A549 (cell line): ENCODE data around the gene UNC5C. TPM values are rescaled to one million over a fixed set of nuclear protein-coding genes. Genes with fewer than 3 reads are reported as not detected.

Experiments
- ATAC-seq, 2 experiments: fragments of 200-7000 bp in 1 of 2; fragments of >200 bp in 1 of 2; cut with Nextera tagmentation in 1 of 2; cut with Tn5 transposase in 1 of 2; 3 replicates each; pipeline versions ENCODE4 v1.8.0 to v1.9.1; 2018 to 2020; ENCODE audit warnings: mild to moderate bottlenecking in 1 of 2, moderate library complexity in 1 of 2
- CTCF ChIA-PET: fragments of 300-600 bp; sonication (Branson Sonifier 250); formaldehyde crosslinking; extraction: SDS; loops from one replicate; lab custom pipeline; 2021; ENCODE audit warnings: antibody characterized with exemption, inconsistent platforms; lab: Yijun Ruan, JAX
- POLR2A ChIA-PET: fragments of 350-600 bp; formaldehyde crosslinking; extraction: SDS; loops from one replicate; lab custom pipeline; 2021; ENCODE audit warnings: antibody characterized with exemption, inconsistent platforms; lab: Yijun Ruan, JAX
- DNase-seq, 2 experiments: peaks; one replicate each; pipeline versions ENCODE4 v3.0.0 to v3.0.0-alpha.2; 2011 to 2016; ENCODE audit warnings: low read depth in 1 of 2, low spot score in 1 of 2
- FAIRE-seq: peaks from 2 replicates; lab custom pipeline; 2011; peaks lifted over from hg19 to GRCh38; lab: Jason Lieb, UNC
- H3K27ac ChIP-seq, 2 experiments: fragments of >200 bp; sonication (Bioruptor Twin); formaldehyde crosslinking; 3 replicates each; pipeline ENCODE4 v1.5.1; 2016 to 2017
- H3K4me1 ChIP-seq: fragments of >200 bp; sonication (Bioruptor Twin); formaldehyde crosslinking; 3 replicates; pipeline ENCODE4 v1.6.1; 2016
- H3K4me2 ChIP-seq: fragments of >200 bp; sonication (Bioruptor Twin); formaldehyde crosslinking; 3 replicates; pipeline ENCODE4 v1.6.1; 2016
- H3K4me3 ChIP-seq: fragments of >200 bp; sonication (Bioruptor Twin); formaldehyde crosslinking; 3 replicates; pipeline ENCODE4 v1.5.1; 2016
- H3K9me3 ChIP-seq: fragments of >200 bp; sonication (Bioruptor Twin); formaldehyde crosslinking; 3 replicates; pipeline ENCODE4 v1.6.1; 2016
- BHLHE40 ChIP-seq: IDR thresholded peaks from 2 replicates; pipeline ENCODE4 v1.6.1; 2012; ENCODE audit warnings: low read depth, low read length, inconsistent platforms
- CBX2 ChIP-seq: fragments of 200-600 bp; sonication (generic); IDR thresholded peaks from 2 replicates; pipeline ENCODE4 v1.6.1; 2016; ENCODE audit warnings: low read depth, mild to moderate bottlenecking, borderline replicate concordance
- CBX8 ChIP-seq: fragments of 200-600 bp; sonication (generic); IDR thresholded peaks from 2 replicates; pipeline ENCODE4 v1.6.1; 2016
- CEBPB ChIP-seq, 2 experiments: fragments of >200 bp in 1 of 2; sonication (Bioruptor Twin) in 1 of 2; formaldehyde crosslinking in 1 of 2; IDR thresholded peaks; 2 replicates each; pipeline ENCODE4 v1.6.1; 2012 to 2016
- EHF ChIP-seq: fragments of 250-450 bp; sonication (Bioruptor Pico); IDR thresholded peaks from 2 replicates; pipeline ENCODE4 v1.5.0; 2020; ENCODE audit warnings: mild to moderate bottlenecking
- HDAC2 ChIP-seq: fragments of 200-600 bp; sonication (generic); IDR thresholded peaks from 2 replicates; pipeline ENCODE4 v1.6.1; 2016
- HEYL ChIP-seq: fragments of 250-450 bp; sonication (Bioruptor Pico); IDR thresholded peaks from 2 replicates; pipeline ENCODE4 v1.8.0; 2021; ENCODE audit warnings: mild to moderate bottlenecking, moderate library complexity
- HOXA7 ChIP-seq: fragments of 250-450 bp; sonication (Bioruptor Pico); IDR thresholded peaks from 2 replicates; pipeline ENCODE4 v1.5.0; 2020; ENCODE audit warnings: mild to moderate bottlenecking, moderate library complexity
- HOXB5 ChIP-seq: fragments of 250-450 bp; sonication (Bioruptor Pico); IDR thresholded peaks from 2 replicates; pipeline ENCODE4 v1.5.0; 2020; ENCODE audit warnings: mild to moderate bottlenecking, moderate library complexity
- JUNB ChIP-seq: fragments of >200 bp; sonication (Bioruptor Twin); formaldehyde crosslinking; IDR thresholded peaks from 2 replicates; pipeline ENCODE4 v1.6.1; 2016
- KDM5A ChIP-seq: fragments of 200-600 bp; sonication (generic); IDR thresholded peaks from 2 replicates; pipeline ENCODE4 v1.6.1; 2016; ENCODE audit warnings: antibody characterized with exemption, mild to moderate bottlenecking
- MAFK ChIP-seq: fragments of 450-650 bp; IDR thresholded peaks from 2 replicates; pipeline ENCODE4 v1.6.1; 2014; ENCODE audit not compliant: partially characterized antibody
- MAZ ChIP-seq: fragments of 150-350 bp; IDR thresholded peaks from 2 replicates; pipeline ENCODE4 v1.6.1; 2014; ENCODE audit warnings: antibody characterized with exemption, low read depth, low read length, borderline replicate concordance
- NPAS2 ChIP-seq: fragments of 250-450 bp; sonication (Bioruptor Pico); IDR thresholded peaks from 2 replicates; pipeline ENCODE4 v1.8.0; 2022; ENCODE audit warnings: mild to moderate bottlenecking, moderate library complexity, borderline replicate concordance
- POLR2A ChIP-seq: IDR thresholded peaks from 2 replicates; pipeline ENCODE4 v1.6.1; 2012; ENCODE audit warnings: mild to moderate bottlenecking, low read length
- RCOR1 ChIP-seq: fragments of 150-350 bp; IDR thresholded peaks from 2 replicates; pipeline ENCODE4 v1.6.1; 2014; ENCODE audit warnings: antibody characterized with exemption, low read length, low read depth
- RFX5 ChIP-seq: fragments of 450-650 bp; IDR thresholded peaks from 2 replicates; pipeline ENCODE4 v1.7.1; 2014; ENCODE audit warnings: antibody characterized with exemption, mild to moderate bottlenecking, moderate library complexity
- SMC3 ChIP-seq: fragments of >200 bp; sonication (Bioruptor Twin); formaldehyde crosslinking; IDR thresholded peaks from 3 replicates; pipeline ENCODE4 v1.6.1; 2018; ENCODE audit warnings: inconsistent platforms
- SREBF2 ChIP-seq: fragments of 450-650 bp; IDR thresholded peaks from 2 replicates; pipeline ENCODE4 v1.6.1; 2014; ENCODE audit warnings: mild to moderate bottlenecking, moderate library complexity
- TFCP2L1 ChIP-seq: fragments of 250-450 bp; sonication (Bioruptor Pico); IDR thresholded peaks from 2 replicates; pipeline ENCODE4 v1.5.0; 2021; ENCODE audit warnings: mild to moderate bottlenecking
- ZFP36 ChIP-seq: fragments of 450-650 bp; IDR thresholded peaks from 2 replicates; pipeline ENCODE4 v1.6.1; 2014; ENCODE audit warnings: borderline replicate concordance; ENCODE audit not compliant: partially characterized antibody
- ZNF302 ChIP-seq: fragments of 250-450 bp; sonication (Bioruptor Pico); IDR thresholded peaks from 2 replicates; pipeline ENCODE4 v1.9.0; 2021; ENCODE audit warnings: inconsistent platforms, mild to moderate bottlenecking, moderate library complexity
- ZSCAN20 ChIP-seq: fragments of 250-450 bp; sonication (Bioruptor Pico); IDR thresholded peaks from 2 replicates; pipeline ENCODE4 v1.8.0; 2022; ENCODE audit warnings: mild to moderate bottlenecking, moderate library complexity
- WGBS: methylation state at CpG from one replicate; pipeline ENCODE4 v1.1.6; 2017; ENCODE audit errors: missing lambda C conversion rate; 5-methylcytosine and 5-hydroxymethylcytosine counted together
- polyA plus RNA-seq, 4 experiments: library from polyadenylated mRNA; depleted of rRNA in 3 of 4; stranded (reverse); fragments of >200 nt; fragmentation: RNase III in 1 of 4; extraction: RNeasy Plus Mini Kit Qiagen cat#74134 plus additional on column Dnase treatment in 1 of 4; gene quantifications; 2 replicates in 3 of 4; 3 replicates in 1 of 4; pipeline ENCODE4 v1.2.3, GENCODE V29; 2011 to 2017
- TF ChIP-seq, protein P1 (sequence below): fragments of 250-450 bp; sonication (Bioruptor Pico); IDR thresholded peaks from 2 replicates; pipeline ENCODE4 v1.5.0; 2021; ENCODE audit warnings: mild to moderate bottlenecking, moderate library complexity, borderline replicate concordance
- TF ChIP-seq, protein P2 (sequence below): fragments of >200 bp; sonication (Bioruptor Twin); formaldehyde crosslinking; IDR thresholded peaks from 3 replicates; pipeline ENCODE4 v1.5.1; 2016
- TF ChIP-seq, protein P3 (sequence below): fragments of >200 bp; sonication (Bioruptor Twin); formaldehyde crosslinking; IDR thresholded peaks from 3 replicates; pipeline ENCODE4 v1.6.1; 2016
- TF ChIP-seq, protein P4 (sequence below): fragments of 450-650 bp; IDR thresholded peaks from 2 replicates; pipeline ENCODE4 v1.6.1; 2014; ENCODE audit warnings: antibody characterized with exemption
- TF ChIP-seq, protein P5 (sequence below): IDR thresholded peaks from 2 replicates; pipeline ENCODE4 v1.6.1; 2012
- TF ChIP-seq, protein P6 (sequence below): IDR thresholded peaks from 2 replicates; pipeline ENCODE4 v1.6.1; 2012; ENCODE audit warnings: low read depth, borderline replicate concordance

The UNC5C gene
- polyA plus RNA-seq, 2 of the 4 experiments (the other 2 are of a cell fraction), result 0.13 TPM; not detected in 1

DNA sequence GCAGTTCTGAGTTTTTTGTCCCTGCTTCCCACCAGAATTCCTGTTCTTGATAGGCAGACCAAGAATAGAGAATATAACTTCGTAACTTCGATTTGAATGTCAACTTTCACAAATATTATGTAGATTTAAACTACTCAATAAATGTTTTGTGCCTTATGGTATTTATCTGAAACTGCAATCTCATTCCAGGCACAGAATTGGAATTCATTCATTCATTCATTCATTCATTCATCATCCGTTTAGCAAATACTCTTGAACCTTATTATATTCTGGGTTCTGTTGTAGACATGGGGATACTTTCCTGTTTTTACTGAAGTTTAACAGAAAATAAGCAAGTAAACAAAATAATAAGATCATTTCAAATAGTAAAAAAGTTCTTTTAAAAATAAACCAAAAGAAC, 324.4 kb downstream of the UNC5C start:
- ATAC-seq, result no peak
- Histone ChIP-seq H3K4me1 (no peaks in the 10 kb centered on the region), H3K9me3 (no peaks in the 10 kb centered on the region), H3K27ac (no peak overlapping the region), H3K4me2 (no peak overlapping the region), H3K4me3 (no peak overlapping the region)
- FAIRE-seq, result no peak
- DNase-seq, result no peak
- TF ChIP-seq HDAC2, result no peak
- TF ChIP-seq SREBF2, result no peak
- no peak for TF ChIP-seq MAFK
- no peak for TF ChIP-seq POLR2A
- no peak for TF ChIP-seq CEBPB (IDR thresholded peaks at IDR 0.05)
- TF ChIP-seq, protein P1, sequence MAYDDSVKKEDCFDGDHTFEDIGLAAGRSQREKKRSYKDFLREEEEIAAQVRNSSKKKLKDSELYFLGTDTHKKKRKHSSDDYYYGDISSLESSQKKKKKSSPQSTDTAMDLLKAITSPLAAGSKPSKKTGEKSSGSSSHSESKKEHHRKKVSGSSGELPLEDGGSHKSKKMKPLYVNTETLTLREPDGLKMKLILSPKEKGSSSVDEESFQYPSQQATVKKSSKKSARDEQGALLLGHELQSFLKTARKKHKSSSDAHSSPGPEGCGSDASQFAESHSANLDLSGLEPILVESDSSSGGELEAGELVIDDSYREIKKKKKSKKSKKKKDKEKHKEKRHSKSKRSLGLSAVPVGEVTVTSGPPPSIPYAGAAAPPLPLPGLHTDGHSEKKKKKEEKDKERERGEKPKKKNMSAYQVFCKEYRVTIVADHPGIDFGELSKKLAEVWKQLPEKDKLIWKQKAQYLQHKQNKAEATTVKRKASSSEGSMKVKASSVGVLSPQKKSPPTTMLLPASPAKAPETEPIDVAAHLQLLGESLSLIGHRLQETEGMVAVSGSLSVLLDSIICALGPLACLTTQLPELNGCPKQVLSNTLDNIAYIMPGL, result no peak
- TF ChIP-seq KDM5A, result no peak
- TF ChIP-seq HOXB5 (CRISPR knock-in tag), result no peak
- no peak for TF ChIP-seq MAZ
- TF ChIP-seq ZSCAN20 (CRISPR knock-in tag), result no peak
- no peak for TF ChIP-seq BHLHE40
- TF ChIP-seq EHF (CRISPR knock-in tag), result no peak
- no peak for TF ChIP-seq ZNF302
- no peak for TF ChIP-seq SMC3
- ChIA-PET CTCF (no interaction called here), POLR2A (no interaction called here)
- WGBS, result 86% methylated on average over 3 of the region's 3 CpGs

DNA sequence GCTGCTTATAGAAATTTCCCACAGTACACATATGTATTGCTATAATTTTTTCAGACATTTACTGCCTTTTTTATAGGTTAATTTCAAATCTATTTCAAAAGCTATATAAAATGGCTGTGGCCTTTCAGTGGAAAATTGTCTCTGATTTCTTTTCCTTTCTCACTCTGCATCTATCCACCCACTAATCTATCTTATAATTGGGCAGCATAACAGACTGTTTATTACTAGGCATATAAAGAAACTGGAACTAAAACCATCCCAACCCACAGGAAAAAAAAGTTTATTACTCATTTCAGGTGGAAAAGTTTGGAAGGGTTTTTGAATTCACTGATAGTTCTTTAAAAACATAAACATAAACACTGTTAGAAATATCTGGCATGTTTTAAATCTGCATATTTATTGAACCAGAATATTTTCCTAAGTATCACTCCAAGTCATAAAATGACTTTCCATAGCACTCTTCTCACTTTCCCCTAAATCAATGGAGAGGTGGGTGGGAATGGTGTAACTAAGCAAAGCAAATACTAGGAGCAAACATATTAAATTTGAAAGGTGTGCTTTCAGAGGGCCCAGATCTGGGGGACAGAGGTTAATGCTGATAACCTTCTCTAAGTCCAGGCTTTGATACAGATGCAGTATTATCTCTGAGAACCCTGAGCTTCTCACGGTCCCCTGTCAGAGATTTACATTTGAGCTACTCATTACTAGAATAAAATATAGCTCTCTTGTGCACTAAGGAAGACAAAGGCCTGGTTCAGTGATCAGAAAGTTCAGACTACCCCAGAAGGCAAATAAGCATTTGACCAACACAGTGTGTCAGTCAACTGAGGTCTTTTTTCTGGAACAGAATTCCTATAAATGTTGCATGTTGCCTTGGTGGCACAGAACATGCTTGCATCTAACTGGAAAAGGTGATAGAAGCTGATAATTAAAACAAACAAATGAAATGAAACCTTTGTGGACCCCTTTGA, 328.3 kb downstream of the UNC5C start:
- no peaks in the 10 kb centered on the region for H3K9me3 ChIP-seq
- no peaks in the 10 kb centered on the region for H3K4me1 ChIP-seq
- ChIA-PET POLR2A (no interaction called here), CTCF (no interaction called here)
- 47% methylated on average over 1 of the region's 1 CpG for WGBS
- FAIRE-seq, result no peak
- no peak for ATAC-seq
- no peak overlapping the region for H3K27ac ChIP-seq
- TF ChIP-seq CBX8 (no peak), TFCP2L1 (CRISPR knock-in tag) (no peak), CBX2 (no peak), NPAS2 (CRISPR knock-in tag) (no peak), HOXA7 (CRISPR knock-in tag) (no peak), KDM5A (no peak), RCOR1 (no peak), HEYL (CRISPR knock-in tag) (no peak), RFX5 (no peak), JUNB (no peak), ZFP36 (no peak)
- TF ChIP-seq, protein P2, sequence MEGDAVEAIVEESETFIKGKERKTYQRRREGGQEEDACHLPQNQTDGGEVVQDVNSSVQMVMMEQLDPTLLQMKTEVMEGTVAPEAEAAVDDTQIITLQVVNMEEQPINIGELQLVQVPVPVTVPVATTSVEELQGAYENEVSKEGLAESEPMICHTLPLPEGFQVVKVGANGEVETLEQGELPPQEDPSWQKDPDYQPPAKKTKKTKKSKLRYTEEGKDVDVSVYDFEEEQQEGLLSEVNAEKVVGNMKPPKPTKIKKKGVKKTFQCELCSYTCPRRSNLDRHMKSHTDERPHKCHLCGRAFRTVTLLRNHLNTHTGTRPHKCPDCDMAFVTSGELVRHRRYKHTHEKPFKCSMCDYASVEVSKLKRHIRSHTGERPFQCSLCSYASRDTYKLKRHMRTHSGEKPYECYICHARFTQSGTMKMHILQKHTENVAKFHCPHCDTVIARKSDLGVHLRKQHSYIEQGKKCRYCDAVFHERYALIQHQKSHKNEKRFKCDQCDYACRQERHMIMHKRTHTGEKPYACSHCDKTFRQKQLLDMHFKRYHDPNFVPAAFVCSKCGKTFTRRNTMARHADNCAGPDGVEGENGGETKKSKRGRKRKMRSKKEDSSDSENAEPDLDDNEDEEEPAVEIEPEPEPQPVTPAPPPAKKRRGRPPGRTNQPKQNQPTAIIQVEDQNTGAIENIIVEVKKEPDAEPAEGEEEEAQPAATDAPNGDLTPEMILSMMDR, result no peak
- TF ChIP-seq, protein P3, sequence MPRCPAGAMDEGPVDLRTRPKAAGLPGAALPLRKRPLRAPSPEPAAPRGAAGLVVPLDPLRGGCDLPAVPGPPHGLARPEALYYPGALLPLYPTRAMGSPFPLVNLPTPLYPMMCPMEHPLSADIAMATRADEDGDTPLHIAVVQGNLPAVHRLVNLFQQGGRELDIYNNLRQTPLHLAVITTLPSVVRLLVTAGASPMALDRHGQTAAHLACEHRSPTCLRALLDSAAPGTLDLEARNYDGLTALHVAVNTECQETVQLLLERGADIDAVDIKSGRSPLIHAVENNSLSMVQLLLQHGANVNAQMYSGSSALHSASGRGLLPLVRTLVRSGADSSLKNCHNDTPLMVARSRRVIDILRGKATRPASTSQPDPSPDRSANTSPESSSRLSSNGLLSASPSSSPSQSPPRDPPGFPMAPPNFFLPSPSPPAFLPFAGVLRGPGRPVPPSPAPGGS, result no peak
- TF ChIP-seq, protein P1, result no peak
- TF ChIP-seq, protein P4, sequence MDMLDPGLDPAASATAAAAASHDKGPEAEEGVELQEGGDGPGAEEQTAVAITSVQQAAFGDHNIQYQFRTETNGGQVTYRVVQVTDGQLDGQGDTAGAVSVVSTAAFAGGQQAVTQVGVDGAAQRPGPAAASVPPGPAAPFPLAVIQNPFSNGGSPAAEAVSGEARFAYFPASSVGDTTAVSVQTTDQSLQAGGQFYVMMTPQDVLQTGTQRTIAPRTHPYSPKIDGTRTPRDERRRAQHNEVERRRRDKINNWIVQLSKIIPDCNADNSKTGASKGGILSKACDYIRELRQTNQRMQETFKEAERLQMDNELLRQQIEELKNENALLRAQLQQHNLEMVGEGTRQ, result no peak
- TF ChIP-seq, protein P5, sequence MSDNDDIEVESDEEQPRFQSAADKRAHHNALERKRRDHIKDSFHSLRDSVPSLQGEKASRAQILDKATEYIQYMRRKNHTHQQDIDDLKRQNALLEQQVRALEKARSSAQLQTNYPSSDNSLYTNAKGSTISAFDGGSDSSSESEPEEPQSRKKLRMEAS, result no peak
- TF ChIP-seq, protein P6, sequence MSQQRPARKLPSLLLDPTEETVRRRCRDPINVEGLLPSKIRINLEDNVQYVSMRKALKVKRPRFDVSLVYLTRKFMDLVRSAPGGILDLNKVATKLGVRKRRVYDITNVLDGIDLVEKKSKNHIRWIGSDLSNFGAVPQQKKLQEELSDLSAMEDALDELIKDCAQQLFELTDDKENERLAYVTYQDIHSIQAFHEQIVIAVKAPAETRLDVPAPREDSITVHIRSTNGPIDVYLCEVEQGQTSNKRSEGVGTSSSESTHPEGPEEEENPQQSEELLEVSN, result no peak
- H3K4me3 ChIP-seq, result no peak overlapping the region
- no peak overlapping the region for H3K4me2 ChIP-seq
- no peak for DNase-seq
